Measurements from ENCODE around the gene MIPOL1. TPM values are rescaled to one million over a fixed set of nuclear protein-coding genes. Genes with fewer than 3 reads are reported as not detected.
"Not testable (repeated sequence)": the region's sequence is repeated elsewhere in the genome, so short reads cannot be mapped to it uniquely, and the experiment has no call there.

MIPOL1 gene
- total and polyA plus RNA-seq, 8 donors, result 2.4 to 9.0 (median 6.4) TPM

DNA sequence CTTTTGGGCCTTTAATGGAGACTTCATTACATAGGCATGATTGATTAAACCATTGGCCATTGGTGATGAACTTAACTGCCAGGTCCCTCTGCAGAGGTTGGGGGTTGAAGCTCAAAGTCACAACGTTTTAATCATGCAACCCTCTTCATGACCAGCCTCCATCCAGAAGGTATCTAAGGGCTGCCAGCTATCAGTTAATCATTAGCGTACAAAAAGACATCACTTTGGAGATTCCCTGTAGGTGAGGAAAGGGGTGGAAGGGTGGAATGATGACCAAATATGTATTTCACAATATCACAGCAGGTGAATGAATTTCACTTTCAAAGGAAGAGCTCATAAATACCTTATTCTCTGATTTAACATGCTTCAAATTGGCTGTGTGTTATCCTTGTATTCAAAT lies 92.0 kb downstream of the MIPOL1 start:
- intact Hi-C loops (cut with DNase I), result no loop called here
- no peaks in the 10 kb centered on the region for H3K9me3 ChIP-seq
- FAIRE-seq (no peak), DNase-seq (no peak), ATAC-seq (no peak)
- TF ChIP-seq, protein P1, sequence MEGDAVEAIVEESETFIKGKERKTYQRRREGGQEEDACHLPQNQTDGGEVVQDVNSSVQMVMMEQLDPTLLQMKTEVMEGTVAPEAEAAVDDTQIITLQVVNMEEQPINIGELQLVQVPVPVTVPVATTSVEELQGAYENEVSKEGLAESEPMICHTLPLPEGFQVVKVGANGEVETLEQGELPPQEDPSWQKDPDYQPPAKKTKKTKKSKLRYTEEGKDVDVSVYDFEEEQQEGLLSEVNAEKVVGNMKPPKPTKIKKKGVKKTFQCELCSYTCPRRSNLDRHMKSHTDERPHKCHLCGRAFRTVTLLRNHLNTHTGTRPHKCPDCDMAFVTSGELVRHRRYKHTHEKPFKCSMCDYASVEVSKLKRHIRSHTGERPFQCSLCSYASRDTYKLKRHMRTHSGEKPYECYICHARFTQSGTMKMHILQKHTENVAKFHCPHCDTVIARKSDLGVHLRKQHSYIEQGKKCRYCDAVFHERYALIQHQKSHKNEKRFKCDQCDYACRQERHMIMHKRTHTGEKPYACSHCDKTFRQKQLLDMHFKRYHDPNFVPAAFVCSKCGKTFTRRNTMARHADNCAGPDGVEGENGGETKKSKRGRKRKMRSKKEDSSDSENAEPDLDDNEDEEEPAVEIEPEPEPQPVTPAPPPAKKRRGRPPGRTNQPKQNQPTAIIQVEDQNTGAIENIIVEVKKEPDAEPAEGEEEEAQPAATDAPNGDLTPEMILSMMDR (IDR thresholded peaks at IDR 0.05), result no peak
- no peaks in the 10 kb centered on the region for H3K36me3 ChIP-seq
- 43% methylated on average over 2 of the region's 2 CpGs for WGBS, 2 donors
- no peak overlapping the region for H3K27ac ChIP-seq
- no peaks in the 10 kb centered on the region for H3K27me3 ChIP-seq
- no peak overlapping the region for H3K4me3 ChIP-seq
- no peaks in the 10 kb centered on the region for H3K4me1 ChIP-seq

DNA sequence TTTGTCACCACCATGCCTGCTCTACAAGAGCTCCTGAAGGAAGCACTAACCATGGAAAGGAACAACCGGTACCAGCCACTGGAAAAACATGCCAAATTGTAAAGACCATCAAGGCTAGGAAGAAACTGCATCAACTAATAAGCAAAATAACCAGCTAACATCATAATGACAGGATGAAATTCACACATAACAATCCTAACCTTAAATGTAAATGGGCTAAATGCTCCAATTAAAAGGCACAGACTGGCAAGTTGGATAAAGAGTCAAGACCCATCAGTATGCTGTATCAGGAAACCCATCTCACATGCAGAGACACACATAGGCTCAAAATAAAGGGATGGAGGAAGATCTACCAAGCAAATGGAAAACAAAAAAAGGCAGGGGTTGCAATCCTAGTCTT lies 97.5 kb downstream of the MIPOL1 start:
- WGBS, 2 donors, result 96 to 98% methylated on average over 1 of the region's 1 CpG
- H3K36me3 ChIP-seq, result not testable (repeated sequence)

GRCh38 chr14:37311252-37311651 lies 113.5 kb downstream of the MIPOL1 start:
- H3K9me3 ChIP-seq, result no peaks in the 10 kb centered on the region
- H3K4me1 ChIP-seq, result no peaks in the 10 kb centered on the region
- no peak overlapping the region for H3K27ac ChIP-seq
- no peaks in the 10 kb centered on the region for H3K36me3 ChIP-seq
- 95 to 99% methylated on average over 1 of the region's 1 CpG for WGBS, 2 donors
- ATAC-seq (no peak), DNase-seq (no peak), FAIRE-seq (peak; percentile 26)
- TF ChIP-seq, protein P1 (IDR thresholded peaks at IDR 0.05), result no peak
- no peaks in the 10 kb centered on the region for H3K27me3 ChIP-seq
- no peak overlapping the region for H3K4me3 ChIP-seq
- intact Hi-C loops (cut with DNase I), result no loop called here

More for the DNA sequence above, 97.5 kb downstream of the MIPOL1 start:
- FAIRE-seq; H3K4me3 ChIP-seq; ATAC-seq; intact Hi-C loops (cut with DNase I); DNase-seq; H3K4me1 ChIP-seq; H3K27me3 ChIP-seq; H3K9me3 ChIP-seq; H3K27ac ChIP-seq: not testable (repeated sequence)

- TF ChIP-seq, protein P1 (IDR thresholded peaks at IDR 0.05), result no peak
- Histone ChIP-seq H3K27me3 (no peaks in the 10 kb centered on the region), H3K27ac (no peak overlapping the region), H3K9me3 (no peaks in the 10 kb centered on the region), H3K4me1 (no peaks in the 10 kb centered on the region), H3K4me3 (no peak overlapping the region), H3K36me3 (no peaks in the 10 kb centered on the region)
- intact Hi-C loops (cut with DNase I), result no loop called here
- no peak for ATAC-seq
- WGBS, 2 donors, result 94 to 100% methylated on average over 2 of the region's 2 CpGs
- DNase-seq, result no peak
- no peak for FAIRE-seq
Measured at GRCh38 chr14:37318938-37319337, 121.2 kb downstream of the MIPOL1 start.

GRCh38 chr14:37320106-37320505 lies 122.4 kb downstream of the MIPOL1 start:
- FAIRE-seq, result no peak
- ATAC-seq, result no peak
- H3K36me3 ChIP-seq, result no peaks in the 10 kb centered on the region
- H3K27ac ChIP-seq, result no peak overlapping the region
- H3K9me3 ChIP-seq, result no peaks in the 10 kb centered on the region
- H3K27me3 ChIP-seq, result no peaks in the 10 kb centered on the region
- H3K4me3 ChIP-seq, result no peak overlapping the region
- intact Hi-C loops (cut with DNase I), result no loop called here
- no peaks in the 10 kb centered on the region for H3K4me1 ChIP-seq
- no peak for DNase-seq
- 96 to 99% methylated on average over 2 of the region's 2 CpGs for WGBS, 2 donors
- TF ChIP-seq, protein P1 (IDR thresholded peaks at IDR 0.05), result no peak

DNA sequence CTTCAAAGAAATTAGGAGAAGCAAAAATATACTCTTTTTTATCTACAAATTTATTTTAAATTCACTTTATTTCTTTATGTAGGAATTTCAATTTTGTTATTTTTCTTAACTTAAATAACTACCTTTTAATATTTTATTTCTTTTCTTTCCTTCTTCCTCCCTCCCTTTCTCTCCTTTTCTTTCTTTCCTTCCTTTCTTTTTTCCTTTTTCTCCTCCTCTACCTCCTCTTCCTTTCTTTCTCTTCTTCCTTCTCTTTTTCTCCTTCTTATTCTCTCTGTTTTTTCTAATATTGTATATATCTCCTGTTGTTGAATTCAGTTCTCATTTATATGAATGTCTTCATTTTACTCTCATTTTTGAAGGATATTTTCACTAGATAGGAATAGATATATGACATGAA lies 127.6 kb downstream of the MIPOL1 start:
- FAIRE-seq (no peak), DNase-seq (no peak), ATAC-seq (no peak)
- Histone ChIP-seq H3K27me3 (no peaks in the 10 kb centered on the region), H3K36me3 (no peaks in the 10 kb centered on the region), H3K4me3 (no peak overlapping the region), H3K4me1 (peaks cover 6 to 13% (median 12%) of the 10 kb centered on the region in 3 donors), H3K9me3 (no peaks in the 10 kb centered on the region), H3K27ac (no peak overlapping the region)
- TF ChIP-seq, protein P1 (IDR thresholded peaks at IDR 0.05), result no peak
- intact Hi-C loops (cut with DNase I), result no loop called here
